ENCODE measurements around the gene RAB31.

DNA sequence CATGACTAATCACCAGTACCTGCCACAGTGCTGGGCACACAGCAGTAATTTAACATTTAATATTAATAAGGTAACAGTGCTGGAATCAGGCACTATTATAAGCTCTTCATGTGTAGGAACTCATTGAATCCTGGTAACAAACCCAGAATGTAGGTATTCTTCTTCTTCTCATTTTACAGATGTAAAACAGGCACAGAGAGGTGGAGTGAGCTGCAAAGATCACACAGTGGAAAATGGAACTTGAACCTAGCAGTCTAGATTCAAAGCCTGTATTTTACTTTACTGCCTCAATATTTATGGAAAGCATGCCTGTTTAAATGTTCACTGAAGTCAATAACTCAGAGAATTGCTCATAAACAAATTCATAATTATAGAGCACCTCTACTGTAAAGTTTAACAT, 202.0 kb downstream of the RAB31 start:
- TF ChIP-seq, protein P1, sequence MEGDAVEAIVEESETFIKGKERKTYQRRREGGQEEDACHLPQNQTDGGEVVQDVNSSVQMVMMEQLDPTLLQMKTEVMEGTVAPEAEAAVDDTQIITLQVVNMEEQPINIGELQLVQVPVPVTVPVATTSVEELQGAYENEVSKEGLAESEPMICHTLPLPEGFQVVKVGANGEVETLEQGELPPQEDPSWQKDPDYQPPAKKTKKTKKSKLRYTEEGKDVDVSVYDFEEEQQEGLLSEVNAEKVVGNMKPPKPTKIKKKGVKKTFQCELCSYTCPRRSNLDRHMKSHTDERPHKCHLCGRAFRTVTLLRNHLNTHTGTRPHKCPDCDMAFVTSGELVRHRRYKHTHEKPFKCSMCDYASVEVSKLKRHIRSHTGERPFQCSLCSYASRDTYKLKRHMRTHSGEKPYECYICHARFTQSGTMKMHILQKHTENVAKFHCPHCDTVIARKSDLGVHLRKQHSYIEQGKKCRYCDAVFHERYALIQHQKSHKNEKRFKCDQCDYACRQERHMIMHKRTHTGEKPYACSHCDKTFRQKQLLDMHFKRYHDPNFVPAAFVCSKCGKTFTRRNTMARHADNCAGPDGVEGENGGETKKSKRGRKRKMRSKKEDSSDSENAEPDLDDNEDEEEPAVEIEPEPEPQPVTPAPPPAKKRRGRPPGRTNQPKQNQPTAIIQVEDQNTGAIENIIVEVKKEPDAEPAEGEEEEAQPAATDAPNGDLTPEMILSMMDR (IDR thresholded peaks at IDR 0.05) = no peak
- TF ChIP-seq POLR2A (IDR thresholded peaks at IDR 0.05) = no peak

Data from testis (tissue), 2 donors.